H1 (cell line): Measurements from ENCODE around the gene PRADC1. TPM values are rescaled to one million over a fixed set of nuclear protein-coding genes. Genes with fewer than 3 reads are reported as not detected.

Experiments
- CTCF ChIA-PET: fragments of 300-600 bp; sonication (Branson Sonifier 250); formaldehyde crosslinking; loops from one replicate; lab custom pipeline; 2021; ENCODE audit not compliant: partially characterized antibody; lab: Charles Lee
- POLR2A ChIA-PET: fragments of 300-600 bp; sonication (Branson Sonifier 250); formaldehyde crosslinking; loops from one replicate; lab custom pipeline; 2021; ENCODE audit warnings: inconsistent platforms; ENCODE audit not compliant: partially characterized antibody; lab: Charles Lee
- DNase-seq, 2 experiments: peaks; one replicate each; pipeline versions ENCODE4 v3.0.0 to v3.0.0-alpha.2; 2010 to 2022; ENCODE audit warnings: low spot score in 2 of 2, low read depth in 1 of 2, mixed read lengths in 1 of 2
- FAIRE-seq: peaks from 2 replicates; lab custom pipeline; 2011; peaks lifted over from hg19 to GRCh38; lab: Jason Lieb, UNC
- H2AFZ ChIP-seq: 2 replicates; pipeline ENCODE4 v1.8.1; 2012; ENCODE audit warnings: low read length, inconsistent platforms
- H2AK5ac ChIP-seq: 2 replicates; pipeline ENCODE4 v1.6.1; 2013; ENCODE audit warnings: low read depth, low read length
- H2BK120ac ChIP-seq: replicated peaks from 2 replicates; pipeline ENCODE3; 2013; ENCODE audit warnings: low read depth, low read length, inconsistent platforms
- H2BK12ac ChIP-seq: 2 replicates; pipeline ENCODE4 v1.6.1; 2013; ENCODE audit warnings: low read depth, low read length
- H2BK15ac ChIP-seq: 2 replicates; pipeline ENCODE4 v1.6.1; 2013; ENCODE audit warnings: low read length
- H2BK20ac ChIP-seq: 2 replicates; pipeline ENCODE4 v1.6.1; 2013; ENCODE audit warnings: low read length
- H2BK5ac ChIP-seq: 2 replicates; pipeline ENCODE4 v1.6.1; 2013; ENCODE audit warnings: low read depth, low read length
- H3K14ac ChIP-seq: 2 replicates; pipeline ENCODE4 v1.6.1; 2013; ENCODE audit warnings: inconsistent platforms; ENCODE audit not compliant: insufficient read length
- H3K18ac ChIP-seq: 2 replicates; pipeline ENCODE4 v1.6.1; 2013; ENCODE audit warnings: low read length; ENCODE audit errors: extremely low read depth
- H3K23ac ChIP-seq: 2 replicates; pipeline ENCODE4 v1.6.1; 2013; ENCODE audit warnings: inconsistent platforms; ENCODE audit not compliant: insufficient read length
- H3K23me2 ChIP-seq: 2 replicates; pipeline ENCODE4 v1.6.1; 2013; ENCODE audit warnings: low read depth, low read length
- H3K27ac ChIP-seq: 2 replicates; pipeline ENCODE4 v1.6.1; 2011; ENCODE audit warnings: low read depth, low read length, inconsistent platforms
- H3K27me3 ChIP-seq, 4 experiments: replicated peaks in 1 of 4; 1 replicate in 1 of 4; 2 replicates in 3 of 4; pipeline versions ENCODE4 v1.6.1 to v1.8.1; 2011 to 2013; ENCODE audit warnings: low read length in 3 of 4, mild to moderate bottlenecking in 3 of 4, inconsistent platforms in 2 of 4, mixed read lengths in 2 of 4, moderate library complexity in 1 of 4; ENCODE audit not compliant: control insufficient read depth in 3 of 4, insufficient read depth in 3 of 4; ENCODE audit errors: extremely low read depth in 1 of 4
- H3K36me3 ChIP-seq, 4 experiments: 2 replicates each; pipeline versions ENCODE4 v1.6.1 to v1.8.1; 2011 to 2013; ENCODE audit warnings: mild to moderate bottlenecking in 4 of 4, low read length in 3 of 4, moderate library complexity in 2 of 4, control low read depth in 1 of 4, inconsistent platforms in 1 of 4; ENCODE audit not compliant: insufficient read depth in 4 of 4, control insufficient read depth in 2 of 4
- H3K4ac ChIP-seq: replicated peaks from 2 replicates; pipeline ENCODE3; 2013; ENCODE audit warnings: low read length, low read depth, mixed read lengths, inconsistent platforms; ENCODE audit not compliant: insufficient read length
- H3K4me1 ChIP-seq, 4 experiments: replicated peaks in 1 of 4; 1 replicate in 1 of 4; 2 replicates in 3 of 4; pipeline versions ENCODE4 v1.6.1 to v1.8.1; 2011 to 2013; ENCODE audit warnings: low read length in 3 of 4, inconsistent platforms in 2 of 4, mixed read lengths in 1 of 4; ENCODE audit not compliant: insufficient read depth in 4 of 4, control insufficient read depth in 3 of 4
- H3K4me2 ChIP-seq, 2 experiments: 2 replicates each; pipeline versions ENCODE4 v1.6.1 to v1.8.1; 2011 to 2013; ENCODE audit warnings: low read depth in 2 of 2, low read length in 2 of 2, control low read depth in 1 of 2, inconsistent platforms in 1 of 2, mild to moderate bottlenecking in 1 of 2; ENCODE audit not compliant: insufficient read depth in 1 of 2
- H3K4me3 ChIP-seq, 4 experiments: fragments of 200-600, 300-600 bp in 1 of 4; sonication (generic), shearing (Covaris generic), sonication (Bioruptor Twin) in 1 of 4; 2 replicates each; pipeline versions ENCODE4 v1.5.1 to v1.8.1; 2011 to 2016; ENCODE audit warnings: low read length in 4 of 4, low read depth in 3 of 4, control low read depth in 2 of 4, inconsistent platforms in 2 of 4, mild to moderate bottlenecking in 2 of 4, mixed read lengths in 1 of 4, moderate library complexity in 1 of 4; ENCODE audit not compliant: insufficient read depth in 2 of 4; ENCODE audit errors: extremely low read depth in 1 of 4
- H3K56ac ChIP-seq: replicated peaks from 2 replicates; pipeline ENCODE3; 2013; ENCODE audit warnings: low read depth, mild to moderate bottlenecking, mixed read lengths, low read length, inconsistent platforms; ENCODE audit not compliant: insufficient read length
- H3K79me1 ChIP-seq: 2 replicates; pipeline ENCODE4 v1.6.1; 2013; ENCODE audit warnings: low read depth, low read length, control low read depth
- H3K79me2 ChIP-seq, 2 experiments: 2 replicates each; pipeline versions ENCODE4 v1.6.1 to v1.8.1; 2012 to 2013; ENCODE audit warnings: low read length in 2 of 2, mild to moderate bottlenecking in 2 of 2, inconsistent platforms in 1 of 2; ENCODE audit not compliant: insufficient read depth in 2 of 2, control insufficient read depth in 1 of 2
- H3K9ac ChIP-seq, 4 experiments: replicated peaks in 1 of 4; 1 replicate in 1 of 4; 2 replicates in 3 of 4; pipeline versions ENCODE4 v1.6.1 to v1.8.1; 2011 to 2013; ENCODE audit warnings: low read depth in 3 of 4, low read length in 3 of 4, control low read depth in 2 of 4, mild to moderate bottlenecking in 2 of 4, moderate library complexity in 2 of 4, inconsistent platforms in 1 of 4; ENCODE audit errors: extremely low read depth in 1 of 4
- H3K9me3 ChIP-seq, 2 experiments: 2 replicates each; pipeline versions ENCODE4 v1.6.1 to v1.8.1; 2012 to 2013; ENCODE audit warnings: mild to moderate bottlenecking in 2 of 2, moderate library complexity in 2 of 2, control low read depth in 1 of 2, inconsistent platforms in 1 of 2, low read depth in 1 of 2, low read length in 1 of 2, mixed read lengths in 1 of 2; ENCODE audit not compliant: insufficient read depth in 2 of 2
- H4K20me1 ChIP-seq, 2 experiments: replicated peaks in 1 of 2; 2 replicates each; pipeline versions ENCODE3 to v1.8.1; 2011 to 2013; ENCODE audit warnings: inconsistent platforms in 2 of 2, low read length in 2 of 2, mild to moderate bottlenecking in 1 of 2; ENCODE audit not compliant: insufficient read depth in 2 of 2, control insufficient read depth in 1 of 2
- H4K5ac ChIP-seq: 2 replicates; pipeline ENCODE4 v1.6.1; 2013; ENCODE audit warnings: low read length, low read depth, mixed read lengths, inconsistent platforms; ENCODE audit not compliant: insufficient read length
- H4K8ac ChIP-seq: 2 replicates; pipeline ENCODE4 v1.8.0; 2013; ENCODE audit warnings: mild to moderate bottlenecking, moderate library complexity, low read length, inconsistent platforms; ENCODE audit not compliant: insufficient read depth; ENCODE audit errors: extremely low read depth
- H4K91ac ChIP-seq: replicated peaks from 2 replicates; pipeline ENCODE3; 2013; ENCODE audit warnings: low read length, mixed read lengths, inconsistent platforms; ENCODE audit not compliant: insufficient read length
- BRCA1 ChIP-seq: IDR thresholded peaks from 2 replicates; pipeline ENCODE4 v1.6.1; 2012; ENCODE audit warnings: low read depth, low read length, improper control_type of control experiment
- CHD2 ChIP-seq: IDR thresholded peaks from 2 replicates; pipeline ENCODE4 v1.6.1; 2012; ENCODE audit warnings: low read length, improper control_type of control experiment
- EGR1 ChIP-seq: IDR thresholded peaks from 2 replicates; pipeline ENCODE4 v1.6.1; 2011; ENCODE audit warnings: low read depth, low read length, borderline replicate concordance
- HDAC6 ChIP-seq: IDR thresholded peaks from one replicate; pipeline ENCODE4 v1.7.1; 2012; ENCODE audit warnings: low read depth, mild to moderate bottlenecking, inconsistent platforms, low read length, moderate library complexity
- KDM4A ChIP-seq: IDR thresholded peaks from one replicate; pipeline ENCODE4 v1.7.1; 2012; ENCODE audit warnings: low read depth, mild to moderate bottlenecking, moderate library complexity, low read length, inconsistent platforms; ENCODE audit not compliant: severe bottlenecking
- POU5F1 ChIP-seq: IDR thresholded peaks from 2 replicates; pipeline ENCODE4 v1.6.1; 2011; ENCODE audit warnings: low read depth, mild to moderate bottlenecking, low read length, moderate library complexity
- RXRA ChIP-seq: IDR thresholded peaks from 2 replicates; pipeline ENCODE4 v1.6.1; 2011; ENCODE audit warnings: low read depth, mild to moderate bottlenecking, low read length, moderate library complexity; ENCODE audit not compliant: insufficient read depth
- SAP30 ChIP-seq: fragments of 300-600 bp; sonication (generic); IDR thresholded peaks from 2 replicates; pipeline ENCODE4 v1.7.1; 2012; ENCODE audit warnings: low read length, moderate library complexity, mild to moderate bottlenecking, inconsistent platforms; ENCODE audit not compliant: insufficient read depth, insufficient replicate concordance
- SIRT6 ChIP-seq: IDR thresholded peaks from one replicate; pipeline ENCODE4 v1.7.1; 2012; ENCODE audit warnings: low read length, inconsistent platforms
- SIX5 ChIP-seq: IDR thresholded peaks from 2 replicates; pipeline ENCODE4 v1.6.1; 2011; ENCODE audit warnings: mild to moderate bottlenecking, low read depth, low read length
- TCF12 ChIP-seq: IDR thresholded peaks from 2 replicates; pipeline ENCODE4 v1.6.1; 2011; ENCODE audit warnings: low read depth, mild to moderate bottlenecking, low read length
- ZNF274 ChIP-seq: IDR thresholded peaks from 2 replicates; pipeline ENCODE4 v1.7.0; 2012; ENCODE audit warnings: low read length, borderline replicate concordance; ENCODE audit errors: extremely low read depth
- WGBS, 2 experiments: shearing (Covaris generic) in 1 of 2; methylation state at CpG; one replicate each; pipeline versions ENCODE4 v1.1.6 to v1.1.7; 2013 to 2015; ENCODE audit warnings: low lambda C conversion rate in 2 of 2, mixed read lengths in 2 of 2, inconsistent platforms in 1 of 2, low coverage in 1 of 2, missing lambda C conversion rate in 1 of 2; ENCODE audit not compliant: insufficient replicate concordance in 2 of 2, insufficient coverage in 1 of 2, insufficient read length in 1 of 2; ENCODE audit errors: extremely low coverage in 1 of 2, missing lambda C conversion rate in 1 of 2; 5-methylcytosine and 5-hydroxymethylcytosine counted together
- polyA plus RNA-seq, 7 experiments: library from polyadenylated mRNA; depleted of rRNA in 3 of 7; stranded (reverse) in 5 of 7; unstranded in 2 of 7; fragments of >200 nt in 5 of 7; fragments of 200-250 nt in 2 of 7; gene quantifications; 1 replicate in 5 of 7; 2 replicates in 1 of 7; 4 replicates in 1 of 7; pipeline versions ENCODE4 v1.2.1 to v1.2.3, GENCODE V29; 2011 to 2013; ENCODE audit warnings: missing spikeins in 2 of 7, mixed read lengths in 2 of 7
- total RNA-seq: library from RNA; stranded (reverse); fragmentation: NEBNext Ultra II Directional; extraction: Animal tissue kit (Norgen Biotek cat#: 25700); gene quantifications from 2 replicates; pipeline ENCODE4 v1.2.1, GENCODE V29; 2021

PRADC1 gene
- total and polyA plus RNA-seq, 2 of the 8 experiments (the other 6 are each of a cell fraction or from before 2014, with no cell fraction given), result 8.9 to 13.1 TPM

DNA sequence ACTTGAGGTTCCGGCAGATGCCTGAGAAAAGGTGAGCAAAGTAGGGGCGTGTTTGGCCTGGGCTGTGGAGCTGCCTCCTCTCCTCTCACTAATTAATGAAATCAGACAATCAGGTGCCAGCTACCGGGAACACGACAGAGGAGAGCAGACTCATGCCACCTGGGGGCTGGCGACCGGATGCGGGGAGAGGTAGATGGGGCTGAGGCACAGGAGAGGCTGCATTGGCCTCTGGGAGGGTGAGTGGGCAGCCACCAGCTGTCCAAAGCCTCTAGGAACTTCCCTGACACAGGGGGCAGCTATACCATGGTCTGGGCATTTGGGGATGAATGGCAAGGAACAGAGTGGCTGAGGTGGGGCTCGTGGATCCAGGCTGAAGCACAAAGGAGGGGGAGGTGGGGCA is 26.2 kb upstream of the PRADC1 start:
- Histone ChIP-seq H3K56ac (no peak overlapping the region), H2BK12ac (no peak overlapping the region), H2AFZ (no peak overlapping the region), H3K23ac (no peak overlapping the region), H2AK5ac (no peak overlapping the region), H3K9me3 (no peaks in the 10 kb centered on the region), H3K18ac (no peak overlapping the region), H3K27me3 (no peaks in the 10 kb centered on the region), H3K4me2 (no peak overlapping the region), H3K79me2 (no peaks in the 10 kb centered on the region), H3K4me1 (peaks cover 0 to 12% (median 4%) of the 10 kb centered on the region in 4 experiments; a peak in 3 of 7 replicates), H2BK20ac (no peak overlapping the region), H3K4ac (no peak overlapping the region), H3K14ac (no peak overlapping the region), H2BK5ac (no peak overlapping the region), H3K79me1 (no peaks in the 10 kb centered on the region), H3K27ac (no peak overlapping the region), H4K8ac (no peak overlapping the region), H4K91ac (no peak overlapping the region), H3K23me2 (no peaks in the 10 kb centered on the region; the same call in 1 of the 2 replicates), H4K5ac (no peak overlapping the region), H3K9ac (no peak overlapping the region), H4K20me1 (peaks cover 15 to 22% of the 10 kb centered on the region in 2 experiments), H2BK120ac (no peak overlapping the region), H2BK15ac (no peak overlapping the region), H3K4me3 (no peak overlapping the region), H3K36me3 (peaks cover 3 to 24% (median 8%) of the 10 kb centered on the region in 4 experiments; a peak in 5 of 8 replicates)
- ChIA-PET CTCF (interaction anchor here (0.6 to 7.0 kb wide), 13 partner anchors 9 to 1320 kb away, joined by 3 to 51 read pairs (median 4); partner anchors contain the start of genes CCT7, EGR4, PRADC1 and SMYD5), POLR2A (interaction anchor here (0.9 to 5.1 kb wide), 5 partner anchors 8 to 25 kb away, joined by 3 to 53 read pairs (median 3); partner anchors contain the start of genes CCT7, FBXO41 and PRADC1)
- 92% methylated on average over 8 of the region's 8 CpGs; no CpG with 5 or more reads in 1 of the 2 experiments for WGBS, 2 experiments
- DNase-seq, result no peak
- no peak for FAIRE-seq
- TF ChIP-seq BRCA1, result no peak
- no peak for TF ChIP-seq CHD2
- no peak for TF ChIP-seq HDAC6
- TF ChIP-seq RXRA, result no peak
- no peak for TF ChIP-seq KDM4A
- no peak for TF ChIP-seq SIX5
- no peak for TF ChIP-seq EGR1
- no peak for TF ChIP-seq ZNF274
- TF ChIP-seq POU5F1, result no peak
- no peak for TF ChIP-seq SAP30
- TF ChIP-seq TCF12, result no peak
- TF ChIP-seq SIRT6, result no peak
